HepG2 (cell line): ENCODE data around the gene SLC25A45. TPM values are rescaled to one million over a fixed set of nuclear protein-coding genes. Genes with fewer than 3 reads are reported as not detected.

Experiments used
- ATAC-seq: fragments of 200-7000 bp; cut with Tn5 transposase; 3 replicates; pipeline ENCODE4 v1.9.1; 2020; ENCODE audit warnings: mild to moderate bottlenecking, moderate library complexity
- BruUV-seq: library from RNA; stranded (reverse); fragments of 400-500 nt; replicated peaks from 2 replicates; lab custom pipeline; 2021; lab: Mats Ljungman, UMichigan
- CTCF ChIA-PET: fragments of 300-600 bp; formaldehyde crosslinking; extraction: SDS; loops from one replicate; lab custom pipeline; 2021; ENCODE audit warnings: low total read pairs, inconsistent platforms, low intra/inter-chr PET ratio; lab: Yijun Ruan, JAX
- POLR2A ChIA-PET: fragments of 350-600 bp; sonication (Branson Sonifier 250); formaldehyde crosslinking; loops from one replicate; lab custom pipeline; 2020; ENCODE audit warnings: antibody characterized with exemption, inconsistent platforms; lab: Yijun Ruan, JAX
- DNase-seq: peaks from one replicate; pipeline ENCODE4 v3.0.0-alpha.2; 2015; ENCODE audit warnings: low spot score
- FAIRE-seq: peaks from 3 replicates; lab custom pipeline; 2011; peaks lifted over from hg19 to GRCh38; lab: Jason Lieb, UNC
- H2AFZ ChIP-seq: one replicate; pipeline ENCODE4 v1.6.1; 2011; ENCODE audit warnings: low read length, inconsistent platforms
- H3K27ac ChIP-seq: fragments of 300-600 bp; 3 replicates; pipeline ENCODE4 v1.8.0; 2011; ENCODE audit warnings: mixed run types, mild to moderate bottlenecking, mixed read lengths, low read length, inconsistent platforms; ENCODE audit not compliant: insufficient read depth; ENCODE audit errors: extremely low read length
- H3K27me3 ChIP-seq, 2 experiments: fragments of 200-600 bp in 1 of 2; 2 replicates in 1 of 2; 3 replicates in 1 of 2; pipeline versions ENCODE4 v1.6.0 to v1.8.0; 2011; ENCODE audit warnings: low read length in 2 of 2, mild to moderate bottlenecking in 2 of 2, moderate library complexity in 2 of 2, inconsistent platforms in 1 of 2; ENCODE audit not compliant: insufficient read depth in 2 of 2, control insufficient read depth in 1 of 2
- H3K36me3 ChIP-seq, 2 experiments: fragments of 200-600 bp in 1 of 2; replicated peaks in 1 of 2; 2 replicates in 1 of 2; 3 replicates in 1 of 2; pipeline versions ENCODE4 v1.5.1 to v1.8.0; 2011; ENCODE audit warnings: low read length in 2 of 2, inconsistent platforms in 1 of 2; ENCODE audit not compliant: insufficient read depth in 2 of 2, control insufficient read depth in 1 of 2
- H3K4me1 ChIP-seq: 2 replicates; pipeline ENCODE4 v1.5.1; 2012; ENCODE audit warnings: low read length, inconsistent platforms; ENCODE audit not compliant: insufficient read depth
- H3K4me2 ChIP-seq: 2 replicates; pipeline ENCODE4 v1.6.0; 2011; ENCODE audit warnings: low read depth, low read length, inconsistent platforms
- H3K4me3 ChIP-seq, 3 experiments: fragments of 200-600 bp in 1 of 3; sonication (generic), shearing (Covaris generic) in 1 of 3; replicated peaks in 1 of 3; 2 replicates each; pipeline ENCODE4 v1.5.1; 2011 to 2016; ENCODE audit warnings: low read length in 3 of 3, inconsistent platforms in 2 of 3, low read depth in 2 of 3, mild to moderate bottlenecking in 2 of 3, control low read depth in 1 of 3, mixed read lengths in 1 of 3; ENCODE audit not compliant: insufficient read depth in 1 of 3
- H3K79me2 ChIP-seq: one replicate; pipeline ENCODE4 v1.6.1; 2011; ENCODE audit warnings: low read length, inconsistent platforms; ENCODE audit not compliant: insufficient read depth
- H3K9ac ChIP-seq: 2 replicates; pipeline ENCODE4 v1.6.0; 2011; ENCODE audit warnings: mild to moderate bottlenecking, low read depth, low read length, inconsistent platforms; ENCODE audit not compliant: insufficient read depth
- H3K9me3 ChIP-seq: 2 replicates; pipeline ENCODE4 v1.5.1; 2012; ENCODE audit warnings: mild to moderate bottlenecking, low read length
- H4K20me1 ChIP-seq: 2 replicates; pipeline ENCODE4 v1.6.0; 2011; ENCODE audit warnings: inconsistent platforms, mild to moderate bottlenecking, low read length, moderate library complexity; ENCODE audit not compliant: insufficient read depth
- HNF4A ChIP-seq: sonication (generic); formaldehyde crosslinking; IDR thresholded peaks from 2 replicates; pipeline ENCODE4 v1.4.0; 2020; ENCODE audit warnings: missing genetic modification reagents
- KDM3A ChIP-seq: IDR thresholded peaks from 2 replicates; pipeline ENCODE4 v1.6.1; 2018; ENCODE audit warnings: low read depth, missing compliant biosample characterization
- MTA1 ChIP-seq: sonication (generic); formaldehyde crosslinking; IDR thresholded peaks from 2 replicates; pipeline ENCODE4 v1.4.0; 2020; ENCODE audit warnings: missing genetic modification reagents, mild to moderate bottlenecking, borderline replicate concordance
- TBX2 ChIP-seq: sonication (generic); formaldehyde crosslinking; IDR thresholded peaks from 2 replicates; pipeline ENCODE4 v1.5.0; 2020; ENCODE audit warnings: missing genetic modification reagents, mild to moderate bottlenecking, borderline replicate concordance
- XRCC5 ChIP-seq: fragments of 200-400 bp; formaldehyde crosslinking; optimal IDR thresholded peaks from 2 replicates; pipeline ENCODE3; 2017; ENCODE audit warnings: mild to moderate bottlenecking, low read length
- ZFX ChIP-seq: sonication (generic); formaldehyde crosslinking; IDR thresholded peaks from 2 replicates; pipeline ENCODE4 v1.4.0; 2020; ENCODE audit warnings: mild to moderate bottlenecking, low read depth, missing genetic modification reagents, moderate library complexity
- ZNF121 ChIP-seq: sonication (generic); formaldehyde crosslinking; IDR thresholded peaks from 2 replicates; pipeline ENCODE4 v1.5.0; 2020; ENCODE audit warnings: mild to moderate bottlenecking, missing genetic modification reagents
- WGBS: methylation state at CpG from one replicate; pipeline ENCODE4 v1.1.6; 2017; ENCODE audit warnings: low lambda C conversion rate; 5-methylcytosine and 5-hydroxymethylcytosine counted together
- in situ Hi-C: cut with HindIII; loops from 2 replicates; pipeline ENCODE4 v1.10.0; 2017; ENCODE audit warnings: low pct_unique_long_range_greater_than_20kb; ENCODE audit not compliant: extremely low pct_ligation_motif_present
- intact Hi-C: fragments of 100-400 bp; cut with micrococcal nuclease; formaldehyde crosslinking; loops from one replicate; pipeline ENCODE4 v1.10.0; 2022; ENCODE audit not compliant: unreplicated experiment
- polyA plus RNA-seq, 8 experiments: library from polyadenylated mRNA; depleted of rRNA in 3 of 8; stranded (reverse) in 7 of 8; unstranded in 1 of 8; fragments of >200 nt; fragmentation: Illumina TruSeq in 4 of 8; extraction: Trizol in 4 of 8; gene quantifications; 2 replicates each; pipeline versions ENCODE4 v1.2.1 to v1.2.3, GENCODE V29; 2011 to 2016; ENCODE audit warnings: low read depth in 4 of 8, missing spikeins in 1 of 8, mixed read lengths in 1 of 8; ENCODE audit not compliant: insufficient read depth in 1 of 8
- total RNA-seq, 5 experiments: library from RNA; depleted of rRNA; stranded (reverse); fragments of >200 nt; fragmentation: Illumina TruSeq; extraction: Trizol; gene quantifications; 2 replicates each; pipeline ENCODE4 v1.2.3, GENCODE V29; 2016; ENCODE audit warnings: low read depth in 1 of 5
- TF ChIP-seq, protein P1 (sequence below): sonication (generic); formaldehyde crosslinking; IDR thresholded peaks from 2 replicates; pipeline ENCODE4 v1.5.0; 2020; ENCODE audit warnings: mild to moderate bottlenecking, missing genetic modification reagents, moderate library complexity
- TF ChIP-seq, protein P2 (sequence below): sonication (generic); formaldehyde crosslinking; IDR thresholded peaks from 2 replicates; pipeline ENCODE4 v1.5.1; 2020; ENCODE audit warnings: mild to moderate bottlenecking, missing genetic modification reagents, moderate library complexity
- TF ChIP-seq, protein P3 (sequence below), 2 experiments: sonication (generic) in 1 of 2; formaldehyde crosslinking in 1 of 2; IDR thresholded peaks; 2 replicates each; pipeline versions ENCODE4 v1.4.0 to v1.6.1; 2016 to 2020; ENCODE audit warnings: borderline replicate concordance in 1 of 2, low read depth in 1 of 2, mild to moderate bottlenecking in 1 of 2, missing genetic modification reagents in 1 of 2

Gene SLC25A45
- total and polyA plus RNA-seq, 2 of the 13 experiments (the other 11 are each of a cell fraction or from before 2014, with no cell fraction given) = 1.2 to 3.4 TPM

DNA sequence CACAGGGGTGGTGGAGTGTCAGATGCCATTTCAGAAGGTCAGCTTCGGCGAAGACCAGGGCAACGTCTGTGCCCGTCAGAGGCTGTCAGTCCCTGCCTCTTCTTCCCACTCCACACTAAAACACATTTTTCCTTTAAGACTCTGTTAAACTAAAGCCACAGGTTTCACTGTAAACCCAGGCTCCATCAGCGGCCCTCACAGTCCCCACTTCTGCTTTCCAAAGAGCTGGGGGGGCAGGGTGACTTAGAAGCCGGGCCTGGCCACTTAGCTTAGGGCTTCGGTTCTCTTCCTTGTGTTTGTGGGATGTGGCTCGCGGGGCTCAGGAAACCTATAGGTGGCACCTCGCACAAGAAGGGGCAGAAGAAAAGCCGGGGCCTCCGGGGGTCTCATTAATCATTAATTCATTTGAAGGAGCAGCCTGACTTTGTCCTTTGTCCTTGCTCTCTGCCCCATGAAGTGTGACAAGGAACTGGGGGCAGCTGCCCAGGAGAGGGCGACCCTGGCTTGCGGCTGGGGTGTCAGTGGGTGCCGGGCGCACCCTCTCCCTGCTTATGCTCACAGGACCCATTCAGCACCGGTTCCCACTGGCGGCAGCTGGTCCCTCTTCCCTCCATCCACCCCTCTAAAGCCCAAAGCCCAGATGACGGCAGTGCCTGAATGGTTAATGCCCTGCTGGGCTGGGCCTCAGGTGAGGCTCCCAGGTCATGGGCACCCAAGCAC, 4.1 kb downstream of the SLC25A45 start:
- WGBS = 12% methylated on average over 10 of the region's 19 CpGs
- ChIA-PET CTCF (no interaction called here), POLR2A (interaction anchor here (0.7 to 16.8 kb wide), 4 partner anchors 10 to 119 kb away, joined by 3 to 433 read pairs (median 4); partner anchors contain the start of gene NEAT1)
- Histone ChIP-seq H3K9ac (0 out of 2 replicates have a peak overlapping the region, but pooled peaks have one; percentile 8), H4K20me1 (no peaks in the 10 kb centered on the region), H3K27ac (no peak overlapping the region), H2AFZ (no peak overlapping the region), H3K9me3 (no peaks in the 10 kb centered on the region), H3K4me1 (peaks cover 84% of the 10 kb centered on the region), H3K4me2 (peak overlapping the region; percentile 64), H3K79me2 (no peaks in the 10 kb centered on the region), H3K27me3 (peaks cover 0 to 2% of the 10 kb centered on the region in 2 experiments; a peak in 3 of 5 replicates), H3K36me3 (no peaks in the 10 kb centered on the region), H3K4me3 (peak overlapping the region in 1 of 3 experiments; percentile 6; a peak in 1 of 6 replicates)
- no TSS peak for BruUV-seq
- no peak for DNase-seq
- intact Hi-C loops = no loop called here
- in situ Hi-C loops = no loop called here
- no peak for FAIRE-seq
- no peak for ATAC-seq
- TF ChIP-seq ZFX (CRISPR knock-in tag) (0 out of 2 replicates have a peak, but pooled peaks have one; percentile 43), KDM3A (no peak), ZNF121 (CRISPR knock-in tag) (no peak), MTA1 (CRISPR knock-in tag) (0 out of 2 replicates have a peak, but pooled peaks have one; percentile 33), HNF4A (CRISPR knock-in tag) (peak; percentile 54), TBX2 (CRISPR knock-in tag) (0 out of 2 replicates have a peak, but pooled peaks have one; percentile 32), XRCC5 (peak; percentile 36)
- TF ChIP-seq, protein P1, sequence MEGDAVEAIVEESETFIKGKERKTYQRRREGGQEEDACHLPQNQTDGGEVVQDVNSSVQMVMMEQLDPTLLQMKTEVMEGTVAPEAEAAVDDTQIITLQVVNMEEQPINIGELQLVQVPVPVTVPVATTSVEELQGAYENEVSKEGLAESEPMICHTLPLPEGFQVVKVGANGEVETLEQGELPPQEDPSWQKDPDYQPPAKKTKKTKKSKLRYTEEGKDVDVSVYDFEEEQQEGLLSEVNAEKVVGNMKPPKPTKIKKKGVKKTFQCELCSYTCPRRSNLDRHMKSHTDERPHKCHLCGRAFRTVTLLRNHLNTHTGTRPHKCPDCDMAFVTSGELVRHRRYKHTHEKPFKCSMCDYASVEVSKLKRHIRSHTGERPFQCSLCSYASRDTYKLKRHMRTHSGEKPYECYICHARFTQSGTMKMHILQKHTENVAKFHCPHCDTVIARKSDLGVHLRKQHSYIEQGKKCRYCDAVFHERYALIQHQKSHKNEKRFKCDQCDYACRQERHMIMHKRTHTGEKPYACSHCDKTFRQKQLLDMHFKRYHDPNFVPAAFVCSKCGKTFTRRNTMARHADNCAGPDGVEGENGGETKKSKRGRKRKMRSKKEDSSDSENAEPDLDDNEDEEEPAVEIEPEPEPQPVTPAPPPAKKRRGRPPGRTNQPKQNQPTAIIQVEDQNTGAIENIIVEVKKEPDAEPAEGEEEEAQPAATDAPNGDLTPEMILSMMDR (CRISPR knock-in tag) = peak; percentile 58
- TF ChIP-seq, protein P2, sequence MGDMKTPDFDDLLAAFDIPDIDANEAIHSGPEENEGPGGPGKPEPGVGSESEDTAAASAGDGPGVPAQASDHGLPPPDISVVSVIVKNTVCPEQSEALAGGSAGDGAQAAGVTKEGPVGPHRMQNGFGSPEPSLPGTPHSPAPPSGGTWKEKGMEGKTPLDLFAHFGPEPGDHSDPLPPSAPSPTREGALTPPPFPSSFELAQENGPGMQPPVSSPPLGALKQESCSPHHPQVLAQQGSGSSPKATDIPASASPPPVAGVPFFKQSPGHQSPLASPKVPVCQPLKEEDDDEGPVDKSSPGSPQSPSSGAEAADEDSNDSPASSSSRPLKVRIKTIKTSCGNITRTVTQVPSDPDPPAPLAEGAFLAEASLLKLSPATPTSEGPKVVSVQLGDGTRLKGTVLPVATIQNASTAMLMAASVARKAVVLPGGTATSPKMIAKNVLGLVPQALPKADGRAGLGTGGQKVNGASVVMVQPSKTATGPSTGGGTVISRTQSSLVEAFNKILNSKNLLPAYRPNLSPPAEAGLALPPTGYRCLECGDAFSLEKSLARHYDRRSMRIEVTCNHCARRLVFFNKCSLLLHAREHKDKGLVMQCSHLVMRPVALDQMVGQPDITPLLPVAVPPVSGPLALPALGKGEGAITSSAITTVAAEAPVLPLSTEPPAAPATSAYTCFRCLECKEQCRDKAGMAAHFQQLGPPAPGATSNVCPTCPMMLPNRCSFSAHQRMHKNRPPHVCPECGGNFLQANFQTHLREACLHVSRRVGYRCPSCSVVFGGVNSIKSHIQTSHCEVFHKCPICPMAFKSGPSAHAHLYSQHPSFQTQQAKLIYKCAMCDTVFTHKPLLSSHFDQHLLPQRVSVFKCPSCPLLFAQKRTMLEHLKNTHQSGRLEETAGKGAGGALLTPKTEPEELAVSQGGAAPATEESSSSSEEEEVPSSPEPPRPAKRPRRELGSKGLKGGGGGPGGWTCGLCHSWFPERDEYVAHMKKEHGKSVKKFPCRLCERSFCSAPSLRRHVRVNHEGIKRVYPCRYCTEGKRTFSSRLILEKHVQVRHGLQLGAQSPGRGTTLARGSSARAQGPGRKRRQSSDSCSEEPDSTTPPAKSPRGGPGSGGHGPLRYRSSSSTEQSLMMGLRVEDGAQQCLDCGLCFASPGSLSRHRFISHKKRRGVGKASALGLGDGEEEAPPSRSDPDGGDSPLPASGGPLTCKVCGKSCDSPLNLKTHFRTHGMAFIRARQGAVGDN (CRISPR knock-in tag) = peak; percentile 35
- TF ChIP-seq, protein P3, sequence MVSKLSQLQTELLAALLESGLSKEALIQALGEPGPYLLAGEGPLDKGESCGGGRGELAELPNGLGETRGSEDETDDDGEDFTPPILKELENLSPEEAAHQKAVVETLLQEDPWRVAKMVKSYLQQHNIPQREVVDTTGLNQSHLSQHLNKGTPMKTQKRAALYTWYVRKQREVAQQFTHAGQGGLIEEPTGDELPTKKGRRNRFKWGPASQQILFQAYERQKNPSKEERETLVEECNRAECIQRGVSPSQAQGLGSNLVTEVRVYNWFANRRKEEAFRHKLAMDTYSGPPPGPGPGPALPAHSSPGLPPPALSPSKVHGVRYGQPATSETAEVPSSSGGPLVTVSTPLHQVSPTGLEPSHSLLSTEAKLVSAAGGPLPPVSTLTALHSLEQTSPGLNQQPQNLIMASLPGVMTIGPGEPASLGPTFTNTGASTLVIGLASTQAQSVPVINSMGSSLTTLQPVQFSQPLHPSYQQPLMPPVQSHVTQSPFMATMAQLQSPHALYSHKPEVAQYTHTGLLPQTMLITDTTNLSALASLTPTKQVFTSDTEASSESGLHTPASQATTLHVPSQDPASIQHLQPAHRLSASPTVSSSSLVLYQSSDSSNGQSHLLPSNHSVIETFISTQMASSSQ (IDR thresholded peaks at IDR 0.05; ENCODE audit: low read depth) = peak; percentile 53; the same call in 1 of the 2 replicates
- TF ChIP-seq, protein P3 (CRISPR knock-in tag; IDR thresholded peaks at IDR 0.05; ENCODE audit: borderline replicate concordance) = no peak; the same call in 1 of the 2 replicates
